ENCODE measurements around the gene DRD2.

DRD2 gene

DNA sequence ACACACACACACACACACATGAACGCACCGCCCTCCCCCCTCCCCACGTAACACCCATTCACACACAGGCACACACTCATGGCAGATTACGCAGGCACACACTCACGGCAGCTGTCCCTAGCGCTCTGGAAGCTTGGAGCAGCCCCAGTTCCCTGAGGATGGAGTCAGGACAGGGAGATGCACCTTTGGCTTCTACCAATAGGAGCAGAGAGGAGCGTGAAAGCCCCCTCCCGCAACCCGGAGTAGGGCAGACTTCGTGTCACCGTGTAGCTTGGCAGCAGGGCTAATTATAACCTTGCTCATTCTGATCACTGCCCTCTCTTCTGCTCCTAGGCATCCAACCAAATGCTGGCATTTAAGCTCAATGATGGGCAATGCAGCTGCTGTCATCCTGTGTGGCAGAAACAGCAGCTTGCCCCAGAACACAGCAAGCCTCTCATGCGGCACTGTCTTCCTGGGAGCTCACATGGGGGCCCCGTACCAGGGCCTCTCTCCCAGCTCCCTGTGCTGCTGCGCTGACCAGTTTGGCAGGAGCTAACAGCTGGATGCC, 55.7 kb downstream of the DRD2 start (continued):
- TF ChIP-seq ZNF530 (tag by site-specific recombination; IDR thresholded peaks at IDR 0.05; ENCODE audit: low read depth): no peak
- no peak for TF ChIP-seq ZNF610 (tag by site-specific recombination; IDR thresholded peaks at IDR 0.05; ENCODE audit: borderline replicate concordance)
- TF ChIP-seq BCL11B (tag by site-specific recombination; IDR thresholded peaks at IDR 0.05; ENCODE audit: low read depth): no peak
- TF ChIP-seq ZNF664 (tag by site-specific recombination; IDR thresholded peaks at IDR 0.05): no peak
- TF ChIP-seq ZNF658 (tag by site-specific recombination; IDR thresholded peaks at IDR 0.05): no peak
- no peak for TF ChIP-seq ZNF521 (tag by site-specific recombination; IDR thresholded peaks at IDR 0.05)
- TF ChIP-seq ZNF416 (tag by site-specific recombination; IDR thresholded peaks at IDR 0.05): no peak
- TF ChIP-seq ZNF2 (tag by site-specific recombination; IDR thresholded peaks at IDR 0.05): no peak
- TF ChIP-seq, protein P1, sequence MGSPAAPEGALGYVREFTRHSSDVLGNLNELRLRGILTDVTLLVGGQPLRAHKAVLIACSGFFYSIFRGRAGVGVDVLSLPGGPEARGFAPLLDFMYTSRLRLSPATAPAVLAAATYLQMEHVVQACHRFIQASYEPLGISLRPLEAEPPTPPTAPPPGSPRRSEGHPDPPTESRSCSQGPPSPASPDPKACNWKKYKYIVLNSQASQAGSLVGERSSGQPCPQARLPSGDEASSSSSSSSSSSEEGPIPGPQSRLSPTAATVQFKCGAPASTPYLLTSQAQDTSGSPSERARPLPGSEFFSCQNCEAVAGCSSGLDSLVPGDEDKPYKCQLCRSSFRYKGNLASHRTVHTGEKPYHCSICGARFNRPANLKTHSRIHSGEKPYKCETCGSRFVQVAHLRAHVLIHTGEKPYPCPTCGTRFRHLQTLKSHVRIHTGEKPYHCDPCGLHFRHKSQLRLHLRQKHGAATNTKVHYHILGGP (tag by site-specific recombination; IDR thresholded peaks at IDR 0.05): no peak
- TF ChIP-seq, protein P2, sequence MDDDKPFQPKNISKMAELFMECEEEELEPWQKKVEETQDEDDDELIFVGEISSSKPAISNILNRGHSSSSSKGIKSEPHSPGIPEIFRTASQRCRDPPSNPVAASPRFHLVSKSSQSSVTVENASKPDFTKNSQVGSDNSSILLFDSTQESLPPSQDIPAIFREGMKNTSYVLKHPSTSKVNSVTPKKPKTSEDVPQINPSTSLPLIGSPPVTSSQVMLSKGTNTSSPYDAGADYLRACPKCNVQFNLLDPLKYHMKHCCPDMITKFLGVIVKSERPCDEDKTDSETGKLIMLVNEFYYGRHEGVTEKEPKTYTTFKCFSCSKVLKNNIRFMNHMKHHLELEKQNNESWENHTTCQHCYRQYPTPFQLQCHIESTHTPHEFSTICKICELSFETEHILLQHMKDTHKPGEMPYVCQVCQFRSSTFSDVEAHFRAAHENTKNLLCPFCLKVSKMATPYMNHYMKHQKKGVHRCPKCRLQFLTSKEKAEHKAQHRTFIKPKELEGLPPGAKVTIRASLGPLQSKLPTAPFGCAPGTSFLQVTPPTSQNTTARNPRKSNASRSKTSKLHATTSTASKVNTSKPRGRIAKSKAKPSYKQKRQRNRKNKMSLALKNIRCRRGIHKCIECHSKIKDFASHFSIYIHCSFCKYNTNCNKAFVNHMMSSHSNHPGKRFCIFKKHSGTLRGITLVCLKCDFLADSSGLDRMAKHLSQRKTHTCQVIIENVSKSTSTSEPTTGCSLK (tag by site-specific recombination; IDR thresholded peaks at IDR 0.05): no peak

DNA sequence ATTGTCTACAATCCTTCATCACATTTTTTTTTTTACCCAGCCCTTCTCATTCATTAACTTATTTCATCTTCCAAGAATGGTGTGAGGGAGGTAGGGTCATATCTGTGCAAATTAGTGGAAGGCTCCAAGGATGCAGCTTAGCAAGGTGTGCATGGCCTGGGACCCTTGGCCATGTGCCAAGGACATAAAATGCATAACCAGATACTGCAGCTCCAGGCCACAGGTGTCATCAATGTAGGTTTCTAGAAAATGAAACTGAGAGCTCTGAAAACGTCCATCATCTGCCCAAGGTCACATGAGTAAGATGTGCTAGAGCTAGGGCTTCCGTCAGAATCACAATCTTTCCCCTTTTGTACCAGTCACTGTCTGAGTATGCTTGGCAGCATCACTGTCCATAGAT, 57.8 kb downstream of the DRD2 start:
- Histone ChIP-seq H3K27ac (ENCODE audit: extremely low read depth, low read depth, low read length) (no peak overlapping the region), H3K4me3 (ENCODE audit: low read depth, low read length) (no peak overlapping the region), H3K9me3 (ENCODE audit: control insufficient read depth, insufficient read depth, low read depth, low read length) (no peaks in the 10 kb centered on the region), H3K4me1 (ENCODE audit: control insufficient read depth, insufficient read depth, low read length) (no peaks in the 10 kb centered on the region), H3K36me3 (ENCODE audit: control insufficient read depth in 2 of 2, insufficient read depth in 1 of 2, low read length in 2 of 2) (no peaks in the 10 kb centered on the region)
- ChIA-PET CTCF (no interaction called here), POLR2A (no interaction called here)
- TF ChIP-seq, protein P3, sequence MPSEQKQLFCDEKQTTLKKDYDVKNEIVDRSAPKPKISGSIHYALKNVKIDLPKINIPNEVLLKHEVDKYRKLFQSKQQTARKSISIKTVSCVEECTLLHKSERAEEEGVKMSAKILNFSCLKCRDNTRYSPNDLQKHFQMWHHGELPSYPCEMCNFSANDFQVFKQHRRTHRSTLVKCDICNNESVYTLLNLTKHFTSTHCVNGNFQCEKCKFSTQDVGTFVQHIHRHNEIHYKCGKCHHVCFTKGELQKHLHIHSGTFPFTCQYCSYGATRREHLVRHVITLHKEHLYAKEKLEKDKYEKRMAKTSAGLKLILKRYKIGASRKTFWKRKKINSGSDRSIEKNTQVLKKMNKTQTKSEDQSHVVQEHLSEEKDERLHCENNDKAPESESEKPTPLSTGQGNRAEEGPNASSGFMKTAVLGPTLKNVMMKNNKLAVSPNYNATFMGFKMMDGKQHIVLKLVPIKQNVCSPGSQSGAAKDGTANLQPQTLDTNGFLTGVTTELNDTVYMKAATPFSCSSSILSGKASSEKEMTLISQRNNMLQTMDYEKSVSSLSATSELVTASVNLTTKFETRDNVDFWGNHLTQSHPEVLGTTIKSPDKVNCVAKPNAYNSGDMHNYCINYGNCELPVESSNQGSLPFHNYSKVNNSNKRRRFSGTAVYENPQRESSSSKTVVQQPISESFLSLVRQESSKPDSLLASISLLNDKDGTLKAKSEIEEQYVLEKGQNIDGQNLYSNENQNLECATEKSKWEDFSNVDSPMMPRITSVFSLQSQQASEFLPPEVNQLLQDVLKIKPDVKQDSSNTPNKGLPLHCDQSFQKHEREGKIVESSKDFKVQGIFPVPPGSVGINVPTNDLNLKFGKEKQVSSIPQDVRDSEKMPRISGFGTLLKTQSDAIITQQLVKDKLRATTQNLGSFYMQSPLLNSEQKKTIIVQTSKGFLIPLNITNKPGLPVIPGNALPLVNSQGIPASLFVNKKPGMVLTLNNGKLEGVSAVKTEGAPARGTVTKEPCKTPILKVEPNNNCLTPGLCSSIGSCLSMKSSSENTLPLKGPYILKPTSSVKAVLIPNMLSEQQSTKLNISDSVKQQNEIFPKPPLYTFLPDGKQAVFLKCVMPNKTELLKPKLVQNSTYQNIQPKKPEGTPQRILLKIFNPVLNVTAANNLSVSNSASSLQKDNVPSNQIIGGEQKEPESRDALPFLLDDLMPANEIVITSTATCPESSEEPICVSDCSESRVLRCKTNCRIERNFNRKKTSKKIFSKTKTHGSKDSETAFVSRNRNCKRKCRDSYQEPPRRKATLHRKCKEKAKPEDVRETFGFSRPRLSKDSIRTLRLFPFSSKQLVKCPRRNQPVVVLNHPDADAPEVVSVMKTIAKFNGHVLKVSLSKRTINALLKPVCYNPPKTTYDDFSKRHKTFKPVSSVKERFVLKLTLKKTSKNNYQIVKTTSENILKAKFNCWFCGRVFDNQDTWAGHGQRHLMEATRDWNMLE (tag by site-specific recombination; conservative IDR thresholded peaks at IDR 0.05; ENCODE audit: low read depth): no peak
- TF ChIP-seq ZNF266 (tag by site-specific recombination; IDR thresholded peaks at IDR 0.05; ENCODE audit: low read depth): no peak
- TF ChIP-seq ZNF239 (tag by site-specific recombination; IDR thresholded peaks at IDR 0.05): no peak
- TF ChIP-seq, protein P4, sequence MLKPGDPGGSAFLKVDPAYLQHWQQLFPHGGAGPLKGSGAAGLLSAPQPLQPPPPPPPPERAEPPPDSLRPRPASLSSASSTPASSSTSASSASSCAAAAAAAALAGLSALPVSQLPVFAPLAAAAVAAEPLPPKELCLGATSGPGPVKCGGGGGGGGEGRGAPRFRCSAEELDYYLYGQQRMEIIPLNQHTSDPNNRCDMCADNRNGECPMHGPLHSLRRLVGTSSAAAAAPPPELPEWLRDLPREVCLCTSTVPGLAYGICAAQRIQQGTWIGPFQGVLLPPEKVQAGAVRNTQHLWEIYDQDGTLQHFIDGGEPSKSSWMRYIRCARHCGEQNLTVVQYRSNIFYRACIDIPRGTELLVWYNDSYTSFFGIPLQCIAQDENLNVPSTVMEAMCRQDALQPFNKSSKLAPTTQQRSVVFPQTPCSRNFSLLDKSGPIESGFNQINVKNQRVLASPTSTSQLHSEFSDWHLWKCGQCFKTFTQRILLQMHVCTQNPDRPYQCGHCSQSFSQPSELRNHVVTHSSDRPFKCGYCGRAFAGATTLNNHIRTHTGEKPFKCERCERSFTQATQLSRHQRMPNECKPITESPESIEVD (tag by site-specific recombination; IDR thresholded peaks at IDR 0.05): no peak
- no peak for TF ChIP-seq TRIM28 (IDR thresholded peaks at IDR 0.05; ENCODE audit: borderline replicate concordance, low read length)
- no peak for TF ChIP-seq ZNF133 (tag by site-specific recombination; IDR thresholded peaks at IDR 0.05)
- TF ChIP-seq ZNF544 (tag by site-specific recombination; IDR thresholded peaks at IDR 0.05): no peak
- no peak for TF ChIP-seq ZNF2 (tag by site-specific recombination; IDR thresholded peaks at IDR 0.05)
- no peak for TF ChIP-seq ZNF174 (tag by site-specific recombination; IDR thresholded peaks at IDR 0.05)
- TF ChIP-seq ZNF121 (tag by site-specific recombination; IDR thresholded peaks at IDR 0.05): no peak
- TF ChIP-seq, protein P5, sequence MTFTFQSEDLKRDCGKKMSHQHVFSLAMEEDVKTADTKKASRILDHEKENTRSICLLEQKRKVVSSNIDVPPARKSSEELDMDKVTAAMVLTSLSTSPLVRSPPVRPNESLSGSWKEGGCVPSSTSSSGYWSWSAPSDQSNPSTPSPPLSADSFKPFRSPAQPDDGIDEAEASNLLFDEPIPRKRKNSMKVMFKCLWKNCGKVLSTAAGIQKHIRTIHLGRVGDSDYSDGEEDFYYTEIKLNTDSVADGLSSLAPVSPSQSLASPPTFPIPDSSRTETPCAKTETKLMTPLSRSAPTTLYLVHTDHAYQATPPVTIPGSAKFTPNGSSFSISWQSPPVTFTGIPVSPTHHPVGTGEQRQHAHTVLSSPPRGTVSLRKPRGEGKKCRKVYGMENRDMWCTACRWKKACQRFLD (tag by site-specific recombination; IDR thresholded peaks at IDR 0.05): no peak
- TF ChIP-seq ZNF629 (tag by site-specific recombination; IDR thresholded peaks at IDR 0.05): no peak
- TF ChIP-seq TCF7L2 (IDR thresholded peaks at IDR 0.05; ENCODE audit: borderline replicate concordance, low read depth, low read length): no peak
- no peak for TF ChIP-seq ZSCAN23 (tag by site-specific recombination; IDR thresholded peaks at IDR 0.05)
- TF ChIP-seq ZNF202 (tag by site-specific recombination; IDR thresholded peaks at IDR 0.05; ENCODE audit: borderline replicate concordance): no peak
- no peak for TF ChIP-seq KLF16 (tag by site-specific recombination; IDR thresholded peaks at IDR 0.05)
- TF ChIP-seq ZNF404 (tag by site-specific recombination; IDR thresholded peaks at IDR 0.05): no peak
- TF ChIP-seq ZNF341 (tag by site-specific recombination; IDR thresholded peaks at IDR 0.05; ENCODE audit: low read depth): no peak

All from HEK293 (cell line).